H1 (cell line): ENCODE data around the gene TASP1. TPM values are rescaled to one million over a fixed set of nuclear protein-coding genes. Genes with fewer than 3 reads are reported as not detected.

ENCODE experiments used
- CBX8 ChIP-seq: fragments of 300-800, 300-1000 bp; sonication (generic); IDR thresholded peaks from 2 replicates; pipeline ENCODE4 v1.7.1; 2016; ENCODE audit warnings: low read depth, low read length, borderline replicate concordance
- HDAC2 ChIP-seq, 2 experiments: fragments of 300-600 bp in 1 of 2; sonication (generic) in 1 of 2; IDR thresholded peaks; 2 replicates each; pipeline ENCODE4 v1.6.1; 2011 to 2012; ENCODE audit warnings: low read depth in 2 of 2, low read length in 2 of 2, mild to moderate bottlenecking in 2 of 2, moderate library complexity in 2 of 2, borderline replicate concordance in 1 of 2, inconsistent platforms in 1 of 2
- JUN ChIP-seq: IDR thresholded peaks from 2 replicates; pipeline ENCODE4 v1.6.1; 2011; ENCODE audit warnings: low read depth, mild to moderate bottlenecking, improper control_type of control experiment, low read length
- RNF2 ChIP-seq: fragments of 200-900, 300-1000 bp; sonication (generic); IDR thresholded peaks from 2 replicates; pipeline ENCODE4 v1.7.1; 2016; ENCODE audit warnings: borderline replicate concordance, low read depth, mild to moderate bottlenecking, antibody characterized with exemption, low read length; ENCODE audit not compliant: poor library complexity, severe bottlenecking; ENCODE audit errors: missing control alignments
- SIRT6 ChIP-seq: IDR thresholded peaks from one replicate; pipeline ENCODE4 v1.7.1; 2012; ENCODE audit warnings: low read length, inconsistent platforms
- YY1 ChIP-seq: IDR thresholded peaks from 2 replicates; pipeline ENCODE4 v1.6.1; 2011; ENCODE audit warnings: low read depth, mild to moderate bottlenecking, low read length
- polyA plus RNA-seq, 7 experiments: library from polyadenylated mRNA; depleted of rRNA in 3 of 7; stranded (reverse) in 5 of 7; unstranded in 2 of 7; fragments of >200 nt in 5 of 7; fragments of 200-250 nt in 2 of 7; gene quantifications; 1 replicate in 5 of 7; 2 replicates in 1 of 7; 4 replicates in 1 of 7; pipeline versions ENCODE4 v1.2.1 to v1.2.3, GENCODE V29; 2011 to 2013; ENCODE audit warnings: missing spikeins in 2 of 7, mixed read lengths in 2 of 7
- total RNA-seq: library from RNA; stranded (reverse); fragmentation: NEBNext Ultra II Directional; extraction: Animal tissue kit (Norgen Biotek cat#: 25700); gene quantifications from 2 replicates; pipeline ENCODE4 v1.2.1, GENCODE V29; 2021
- TF ChIP-seq, protein P1 (sequence below): IDR thresholded peaks from 2 replicates; pipeline ENCODE4 v1.6.1; 2011; ENCODE audit warnings: low read depth, mild to moderate bottlenecking, low read length; ENCODE audit not compliant: insufficient read depth

Gene TASP1
- total and polyA plus RNA-seq, 2 of the 8 experiments (the other 6 are each of a cell fraction or from before 2014, with no cell fraction given) = 4.5 to 10.9 TPM

DNA sequence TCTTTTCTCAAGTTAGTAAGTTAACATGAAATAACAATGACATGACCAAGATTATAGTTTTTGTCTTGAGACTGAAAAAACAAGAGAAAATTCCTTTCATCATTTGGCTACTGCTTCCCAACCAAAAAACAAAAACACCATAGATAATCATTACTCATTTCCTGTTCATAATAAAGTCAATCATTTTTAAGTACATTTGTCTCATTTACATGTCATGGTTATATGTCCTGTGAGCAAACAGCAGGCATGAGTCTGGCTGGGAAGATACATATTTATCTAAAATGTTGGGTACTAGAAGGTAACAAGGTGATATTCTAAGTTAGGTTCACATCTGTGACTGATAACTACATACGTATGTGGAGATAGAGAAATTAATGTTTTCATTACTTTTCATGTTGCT is 237.1 kb downstream of the TASP1 start (continued):
- TF ChIP-seq RNF2 = no peak
- no peak for TF ChIP-seq JUN
- TF ChIP-seq CBX8 = no peak
- TF ChIP-seq YY1 = no peak
- TF ChIP-seq SIRT6 = no peak
- TF ChIP-seq, protein P1, sequence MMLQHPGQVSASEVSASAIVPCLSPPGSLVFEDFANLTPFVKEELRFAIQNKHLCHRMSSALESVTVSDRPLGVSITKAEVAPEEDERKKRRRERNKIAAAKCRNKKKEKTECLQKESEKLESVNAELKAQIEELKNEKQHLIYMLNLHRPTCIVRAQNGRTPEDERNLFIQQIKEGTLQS = no peak
- no peak for TF ChIP-seq HDAC2 (IDR thresholded peaks at IDR 0.05; ENCODE audit: borderline replicate concordance in 1 of 2, low read depth in 2 of 2, low read length in 2 of 2)
